Measurements from ENCODE around the gene ARHGEF28.

The ARHGEF28 gene

DNA sequence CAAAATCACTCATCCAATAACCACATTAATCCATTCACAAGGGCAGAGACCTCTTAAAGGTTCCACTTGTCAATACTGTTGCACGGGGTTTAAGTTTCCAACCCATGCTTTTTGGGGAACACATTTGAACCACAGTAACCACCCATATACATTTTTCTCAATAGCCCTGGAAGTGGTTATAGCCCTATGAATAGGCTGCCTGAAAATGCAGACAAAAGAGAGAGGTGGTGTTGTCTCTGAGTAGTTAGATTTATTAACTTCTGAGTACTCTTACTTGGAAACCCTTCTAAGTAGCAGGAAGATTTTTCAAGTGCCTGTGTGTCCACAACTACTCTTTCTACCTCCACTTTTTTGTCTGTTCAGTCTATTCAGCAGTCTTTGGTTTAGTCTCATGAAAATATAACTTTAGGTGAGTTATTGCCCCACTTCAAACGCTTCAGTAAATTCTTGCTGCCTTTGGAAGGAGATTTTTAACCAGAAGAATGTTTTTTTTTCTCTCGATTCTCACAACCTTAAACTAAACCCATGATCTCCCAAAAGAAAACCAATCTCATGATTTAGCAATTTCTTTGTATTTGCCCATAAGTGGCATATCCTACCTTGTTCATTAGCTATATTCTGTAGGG lies 42.6 kb downstream of the ARHGEF28 start:
- H3K4me3 ChIP-seq (ENCODE audit: low read depth, low read length), result no peak overlapping the region
- TF ChIP-seq, protein P1, sequence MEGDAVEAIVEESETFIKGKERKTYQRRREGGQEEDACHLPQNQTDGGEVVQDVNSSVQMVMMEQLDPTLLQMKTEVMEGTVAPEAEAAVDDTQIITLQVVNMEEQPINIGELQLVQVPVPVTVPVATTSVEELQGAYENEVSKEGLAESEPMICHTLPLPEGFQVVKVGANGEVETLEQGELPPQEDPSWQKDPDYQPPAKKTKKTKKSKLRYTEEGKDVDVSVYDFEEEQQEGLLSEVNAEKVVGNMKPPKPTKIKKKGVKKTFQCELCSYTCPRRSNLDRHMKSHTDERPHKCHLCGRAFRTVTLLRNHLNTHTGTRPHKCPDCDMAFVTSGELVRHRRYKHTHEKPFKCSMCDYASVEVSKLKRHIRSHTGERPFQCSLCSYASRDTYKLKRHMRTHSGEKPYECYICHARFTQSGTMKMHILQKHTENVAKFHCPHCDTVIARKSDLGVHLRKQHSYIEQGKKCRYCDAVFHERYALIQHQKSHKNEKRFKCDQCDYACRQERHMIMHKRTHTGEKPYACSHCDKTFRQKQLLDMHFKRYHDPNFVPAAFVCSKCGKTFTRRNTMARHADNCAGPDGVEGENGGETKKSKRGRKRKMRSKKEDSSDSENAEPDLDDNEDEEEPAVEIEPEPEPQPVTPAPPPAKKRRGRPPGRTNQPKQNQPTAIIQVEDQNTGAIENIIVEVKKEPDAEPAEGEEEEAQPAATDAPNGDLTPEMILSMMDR (IDR thresholded peaks at IDR 0.05; ENCODE audit: low read depth, low read length), result no peak
- H3K27me3 ChIP-seq (ENCODE audit: insufficient read depth, low read depth, severe bottlenecking), result no peaks in the 10 kb centered on the region
- no peaks in the 10 kb centered on the region for H3K36me3 ChIP-seq
- no peaks in the 10 kb centered on the region for H3K9me3 ChIP-seq (ENCODE audit: severe bottlenecking)
- DNase-seq, result no peak
- H3K27ac ChIP-seq, result no peak overlapping the region

DNA sequence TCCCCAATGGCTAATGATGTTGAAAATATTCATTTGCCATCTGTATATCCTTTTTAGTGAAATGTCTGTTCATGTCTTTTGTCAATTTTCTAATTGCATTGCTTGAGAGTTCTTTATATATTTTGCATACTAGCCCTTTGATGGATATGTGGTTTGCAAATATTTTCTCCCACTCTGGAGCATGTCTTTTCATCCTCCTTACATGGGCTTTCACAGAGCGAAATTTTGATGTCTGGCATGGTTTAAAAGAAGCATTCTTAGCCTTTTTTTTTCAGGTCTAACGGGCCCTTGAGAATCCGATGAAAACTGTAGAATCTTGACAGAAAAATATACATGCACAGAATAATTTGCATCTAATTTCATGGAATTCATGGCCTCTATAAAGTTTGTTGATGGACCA lies 44.7 kb downstream of the ARHGEF28 start:
- no peaks in the 10 kb centered on the region for H3K27me3 ChIP-seq (ENCODE audit: insufficient read depth, low read depth, severe bottlenecking)
- no peaks in the 10 kb centered on the region for H3K9me3 ChIP-seq (ENCODE audit: severe bottlenecking)
- TF ChIP-seq, protein P1 (IDR thresholded peaks at IDR 0.05; ENCODE audit: low read depth, low read length), result no peak
- H3K27ac ChIP-seq, result no peak overlapping the region
- H3K4me3 ChIP-seq (ENCODE audit: low read depth, low read length), result no peak overlapping the region
- DNase-seq, result no peak
- no peaks in the 10 kb centered on the region for H3K36me3 ChIP-seq

DNA sequence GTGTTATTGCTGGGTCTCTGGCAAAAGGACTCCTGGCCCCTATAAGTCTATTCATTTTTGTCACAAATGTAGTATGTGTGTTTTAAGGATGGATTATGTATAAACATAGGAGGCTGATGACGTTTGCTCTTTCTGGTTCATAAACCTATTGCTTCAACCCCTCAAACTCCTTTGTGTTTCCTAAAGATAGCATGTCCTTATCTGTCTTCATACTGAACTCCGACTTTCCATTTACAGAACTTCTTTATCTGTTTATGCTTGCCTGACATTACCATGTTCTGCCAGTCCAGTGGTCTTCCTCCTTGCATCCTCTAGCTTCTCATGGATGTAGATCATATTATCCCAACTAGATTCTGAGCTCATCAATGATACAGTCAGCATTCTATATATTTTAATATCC lies 46.1 kb downstream of the ARHGEF28 start:
- Histone ChIP-seq H3K27ac (no peak overlapping the region), H3K27me3 (ENCODE audit: insufficient read depth, low read depth, severe bottlenecking) (no peaks in the 10 kb centered on the region), H3K36me3 (no peaks in the 10 kb centered on the region), H3K9me3 (ENCODE audit: severe bottlenecking) (no peaks in the 10 kb centered on the region), H3K4me3 (ENCODE audit: low read depth, low read length) (no peak overlapping the region)
- no peak for DNase-seq
- TF ChIP-seq, protein P1 (IDR thresholded peaks at IDR 0.05; ENCODE audit: low read depth, low read length), result no peak

DNA sequence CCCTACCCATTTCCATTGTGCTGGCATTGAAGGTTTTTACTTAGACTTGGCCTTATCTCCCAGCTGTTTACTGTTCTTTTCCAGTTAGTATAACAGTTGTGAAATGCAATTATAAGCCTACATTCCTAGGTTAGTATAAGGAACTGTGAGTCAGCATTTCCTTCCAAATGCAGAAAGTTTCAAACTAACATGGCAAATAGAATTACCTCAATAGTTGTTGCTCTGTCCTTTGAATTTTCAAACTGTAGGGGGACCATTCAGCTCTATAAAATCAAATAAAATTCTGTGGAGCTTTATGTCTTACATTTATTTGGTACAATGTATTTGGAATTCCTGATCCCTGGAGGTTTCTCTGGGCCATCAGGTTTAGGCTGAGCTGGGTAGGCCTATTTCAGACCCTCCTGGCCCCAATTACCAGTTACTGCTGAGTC lies 47.2 kb downstream of the ARHGEF28 start:
- H3K9me3 ChIP-seq (ENCODE audit: severe bottlenecking), result no peaks in the 10 kb centered on the region
- DNase-seq, result no peak

DNA sequence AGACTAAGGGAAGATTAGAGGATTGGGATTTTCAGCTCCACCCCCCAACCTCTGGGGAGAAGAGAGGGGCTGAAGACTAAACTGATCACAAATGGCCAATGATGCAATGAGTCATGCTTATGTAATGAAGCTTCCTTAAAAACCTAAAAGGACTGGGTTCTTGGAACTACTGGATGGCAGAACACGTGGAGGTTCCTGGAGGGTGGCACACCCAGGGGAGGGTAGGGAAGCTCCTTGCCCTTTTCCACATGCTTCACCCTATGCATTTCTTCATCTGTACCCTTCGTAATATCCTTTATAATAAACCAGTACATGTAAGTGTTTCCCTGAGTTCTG lies 48.6 kb downstream of the ARHGEF28 start:
- no peak overlapping the region for H3K4me3 ChIP-seq (ENCODE audit: low read depth, low read length)
- no peaks in the 10 kb centered on the region for H3K36me3 ChIP-seq
- H3K27ac ChIP-seq, result no peak overlapping the region
- no peaks in the 10 kb centered on the region for H3K9me3 ChIP-seq (ENCODE audit: severe bottlenecking)
- DNase-seq, result peak; percentile 15
- H3K27me3 ChIP-seq (ENCODE audit: insufficient read depth, low read depth, severe bottlenecking), result no peaks in the 10 kb centered on the region
- TF ChIP-seq, protein P1 (IDR thresholded peaks at IDR 0.05; ENCODE audit: low read depth, low read length), result no peak

More for the DNA sequence above, 47.2 kb downstream of the ARHGEF28 start:
- H3K27ac ChIP-seq, result no peak overlapping the region
- no peak overlapping the region for H3K4me3 ChIP-seq (ENCODE audit: low read depth, low read length)
- no peaks in the 10 kb centered on the region for H3K36me3 ChIP-seq
- H3K27me3 ChIP-seq (ENCODE audit: insufficient read depth, low read depth, severe bottlenecking), result no peaks in the 10 kb centered on the region
- TF ChIP-seq, protein P1 (IDR thresholded peaks at IDR 0.05; ENCODE audit: low read depth, low read length), result no peak

DNA sequence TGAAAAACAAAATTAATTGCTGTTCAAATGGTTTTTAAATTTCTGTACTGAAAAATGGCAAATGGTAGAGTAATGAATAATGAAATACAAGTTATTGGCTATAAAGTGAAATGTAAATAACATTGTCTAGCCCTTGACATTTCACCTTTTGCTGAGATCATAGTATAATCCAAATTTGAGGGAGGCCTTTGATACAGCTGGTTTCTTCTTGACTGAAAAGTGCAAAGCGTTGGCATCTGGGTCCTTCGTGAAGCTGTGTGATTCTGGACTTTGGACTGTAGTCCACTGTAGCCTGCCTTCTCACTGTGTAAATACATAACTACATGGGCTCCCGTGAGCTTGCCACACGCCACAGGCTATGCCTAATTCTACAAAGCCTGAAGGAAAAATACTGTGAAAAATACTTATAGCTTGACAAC lies 52.3 kb downstream of the ARHGEF28 start:
- no peak for DNase-seq
- H3K27me3 ChIP-seq (ENCODE audit: insufficient read depth, low read depth, severe bottlenecking), result no peaks in the 10 kb centered on the region
- no peak overlapping the region for H3K4me3 ChIP-seq (ENCODE audit: low read depth, low read length)
- no peaks in the 10 kb centered on the region for H3K36me3 ChIP-seq
- H3K9me3 ChIP-seq (ENCODE audit: severe bottlenecking), result no peaks in the 10 kb centered on the region
- H3K27ac ChIP-seq, result no peak overlapping the region
- TF ChIP-seq, protein P1 (IDR thresholded peaks at IDR 0.05; ENCODE audit: low read depth, low read length), result no peak
